Hindlimb muscle (tissue), 1 donor: ENCODE data around the gene HRAS. TPM values are rescaled to one million over a fixed set of nuclear protein-coding genes. Genes with fewer than 3 reads are reported as not detected.
A peak's percentile ranks its signal among the peaks of the same experiment; 100 is the strongest.
"Not testable (repeated sequence)": the region's sequence is repeated elsewhere in the genome, so short reads cannot be mapped to it uniquely, and the experiment has no call there.

ENCODE experiments used
- DNase-seq: peaks from one replicate; pipeline ENCODE4 v3.0.0-alpha.2; 2013
- polyA plus RNA-seq: library from polyadenylated mRNA; unstranded; fragments of 120-200 nt; gene quantifications from one replicate; pipeline ENCODE4 v1.2.1, GENCODE V29; 2013; ENCODE audit not compliant: insufficient read length

HRAS gene
- polyA plus RNA-seq, 1 donor: 144 TPM

DNA sequence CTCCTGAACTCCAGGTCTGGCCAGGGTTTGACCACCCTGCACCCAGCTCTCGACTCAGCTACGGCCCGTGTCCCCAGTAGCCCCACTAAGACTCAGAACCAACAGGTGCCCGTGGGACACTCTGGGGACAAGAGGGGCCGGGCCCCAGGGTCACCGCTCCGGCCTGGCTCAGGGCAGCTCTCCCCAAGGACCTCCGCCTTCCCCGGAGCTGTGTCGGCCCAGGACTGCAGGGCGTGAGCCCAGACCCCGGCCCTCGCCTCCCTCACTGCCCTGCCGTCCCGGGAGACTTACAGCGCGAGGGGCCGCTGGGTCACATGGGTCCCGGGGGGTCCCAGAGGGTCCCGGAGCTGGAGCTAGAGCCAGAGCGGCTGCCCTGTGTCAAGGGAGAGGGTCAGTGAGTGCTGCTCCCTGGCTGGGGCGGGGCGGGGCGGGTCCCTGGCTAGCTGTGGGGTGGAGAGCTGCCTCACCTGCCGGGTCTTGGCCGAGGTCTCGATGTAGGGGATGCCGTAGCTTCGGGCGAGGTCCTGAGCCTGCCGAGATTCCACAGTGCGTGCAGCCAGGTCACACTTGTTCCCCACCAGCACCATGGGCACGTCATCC lies 2.3 kb downstream of the HRAS start:
- DNase-seq: no peak

GRCh38 chr11:532527-532985 lies 2.8 kb downstream of the HRAS start:
- DNase-seq: no peak

DNA sequence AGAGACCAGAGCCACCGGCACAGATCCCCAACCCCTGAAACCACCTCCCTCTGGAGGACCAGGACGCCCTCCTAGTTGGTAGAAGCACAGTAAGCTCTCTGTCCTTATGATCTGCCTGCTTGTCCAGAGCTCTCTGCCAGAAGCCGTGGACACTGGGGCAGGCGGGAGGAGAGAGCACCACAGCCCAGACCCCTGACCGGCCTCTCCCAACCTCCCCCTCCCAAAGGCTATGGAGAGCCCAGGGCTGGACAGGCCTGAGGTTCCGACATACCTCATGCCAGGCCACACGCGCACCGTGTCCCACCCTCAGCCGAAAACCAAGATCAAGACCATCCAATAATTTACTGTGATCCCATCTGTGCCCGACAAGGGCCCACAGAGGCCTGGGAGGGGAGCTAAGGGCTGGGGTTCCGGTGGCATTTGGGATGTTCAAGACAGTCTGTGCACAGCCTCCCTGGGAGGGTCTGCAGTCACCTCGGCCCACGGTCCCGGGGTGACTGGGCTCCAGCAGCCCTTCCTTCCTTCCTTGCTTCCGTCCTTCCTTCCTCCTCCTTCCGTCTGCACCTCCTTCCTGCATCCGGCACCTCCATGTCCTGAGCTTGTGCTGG lies 3.4 kb downstream of the HRAS start:
- DNase-seq: no peak

DNA sequence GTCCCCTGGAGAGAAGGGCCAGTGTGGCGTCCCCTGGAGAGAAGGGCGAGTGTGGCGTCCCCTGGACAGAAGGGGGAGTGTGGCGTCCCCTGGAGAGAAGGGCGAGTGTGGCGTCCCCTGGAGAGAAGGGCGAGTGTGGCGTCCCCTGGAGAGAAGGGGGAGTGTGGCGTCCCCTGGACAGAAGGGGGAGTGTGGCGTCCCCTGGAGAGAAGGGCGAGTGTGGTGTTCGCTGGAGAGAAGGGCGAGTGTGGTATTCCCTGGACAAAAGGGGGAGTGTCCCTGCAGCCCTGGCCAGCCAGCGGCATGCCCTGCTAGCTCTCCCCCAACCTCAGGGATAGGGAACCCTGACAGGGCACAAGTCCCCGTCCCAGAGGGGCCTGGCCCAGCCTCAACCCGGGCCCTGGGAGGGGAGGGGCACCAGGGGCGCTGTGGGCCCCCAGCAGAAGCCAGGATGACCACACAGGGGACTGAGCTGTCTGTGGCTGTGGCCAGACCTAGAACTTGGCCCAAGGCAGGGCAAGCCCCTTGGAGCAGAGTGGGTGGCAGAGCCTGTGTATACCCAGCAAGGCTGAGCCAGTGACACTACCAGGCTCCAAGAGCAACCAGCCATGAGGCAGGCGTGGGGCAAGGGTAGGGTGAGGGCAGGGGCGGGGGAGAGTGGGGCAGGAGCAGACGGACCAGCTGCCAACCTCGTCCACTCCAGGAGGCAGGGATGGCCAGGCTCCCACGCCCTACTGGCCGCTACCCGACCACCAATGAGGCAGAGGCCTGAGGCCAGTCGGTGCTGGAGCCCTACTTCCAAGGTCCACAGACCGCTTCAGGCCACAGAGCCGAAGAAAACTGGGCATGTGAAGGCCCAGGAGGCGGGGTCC lies 4.2 kb downstream of the HRAS start:
- DNase-seq: no peak

DNA sequence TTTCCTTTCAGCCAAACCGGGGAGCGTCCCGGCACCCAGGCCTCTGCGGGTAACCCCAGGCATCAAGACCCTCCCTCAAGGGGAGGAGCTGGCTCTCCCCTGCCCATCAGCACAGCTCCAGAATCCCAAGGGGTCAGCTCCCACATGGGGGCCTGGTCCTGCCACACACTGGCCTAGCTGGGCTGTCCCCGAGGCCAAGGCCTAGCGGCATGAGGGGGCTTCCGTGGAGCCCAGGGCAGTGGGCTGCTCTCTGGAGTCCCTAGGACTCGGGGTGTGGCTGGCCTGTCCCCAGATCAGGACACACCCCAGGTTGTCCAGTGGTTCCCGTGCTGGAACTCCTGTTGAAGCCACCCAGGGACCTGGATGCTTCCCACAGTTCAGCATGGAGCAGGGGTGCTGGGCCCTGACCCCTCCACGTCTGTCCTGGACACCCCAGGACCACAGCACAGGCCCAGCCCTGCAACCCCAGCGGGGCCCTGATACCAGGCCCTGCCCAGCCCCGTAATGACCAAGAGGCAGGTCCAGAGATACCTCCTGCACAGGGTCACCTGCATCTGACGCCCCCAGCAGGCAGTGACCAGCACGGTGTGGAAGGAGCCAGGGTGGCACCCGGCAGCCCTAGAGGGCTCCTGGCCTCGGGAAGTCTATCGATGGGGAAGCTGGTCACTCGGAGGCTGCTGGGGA lies 5.5 kb downstream of the HRAS start:
- DNase-seq: no peak

DNA sequence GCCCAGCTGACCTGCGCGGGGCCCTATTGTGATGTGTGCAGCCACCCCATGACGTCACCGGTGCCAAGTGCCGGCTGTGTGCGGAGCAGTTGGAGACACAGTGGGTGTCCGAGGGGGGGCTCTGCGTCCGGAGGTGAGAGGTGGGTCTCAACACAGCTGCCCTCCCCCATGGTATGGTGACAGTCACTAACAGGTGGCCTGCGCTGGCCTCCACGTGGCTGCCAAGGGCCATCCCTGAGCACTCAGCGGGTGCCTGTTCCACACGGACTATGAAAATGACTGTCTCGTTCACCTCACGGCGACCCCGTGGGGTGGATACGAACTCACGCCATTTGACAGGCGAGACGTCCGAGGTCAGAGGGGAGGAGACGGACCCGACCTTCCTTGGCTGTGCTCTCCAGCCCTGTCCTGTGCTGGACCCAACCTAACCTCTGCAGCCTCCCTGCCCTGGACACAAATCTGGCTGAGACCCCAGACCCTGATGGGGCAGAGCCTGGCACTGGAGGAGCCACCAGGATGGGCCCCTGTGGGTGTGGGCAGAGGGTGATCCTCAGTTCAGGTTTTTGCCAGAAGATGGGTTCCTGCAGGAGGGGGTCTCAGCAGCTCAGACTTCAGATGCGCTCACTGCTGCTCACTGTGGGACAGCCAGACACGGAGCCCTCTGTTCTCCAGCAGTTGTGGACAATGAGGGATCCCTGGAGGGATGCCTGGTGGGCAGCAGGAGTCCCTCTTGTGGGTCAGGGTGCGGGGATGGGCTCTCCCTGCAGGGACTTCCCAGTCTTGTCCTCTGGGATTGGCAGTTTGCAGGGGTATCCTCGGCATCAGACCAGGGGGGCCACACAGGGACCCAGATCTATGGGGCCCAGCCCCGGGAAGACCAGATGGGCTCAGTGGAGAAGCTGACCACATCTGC lies 6.3 kb downstream of the HRAS start:
- no peak for DNase-seq

- no peak for DNase-seq
Measured at GRCh38 chr11:528166-528814, 7.1 kb downstream of the HRAS start.

DNA sequence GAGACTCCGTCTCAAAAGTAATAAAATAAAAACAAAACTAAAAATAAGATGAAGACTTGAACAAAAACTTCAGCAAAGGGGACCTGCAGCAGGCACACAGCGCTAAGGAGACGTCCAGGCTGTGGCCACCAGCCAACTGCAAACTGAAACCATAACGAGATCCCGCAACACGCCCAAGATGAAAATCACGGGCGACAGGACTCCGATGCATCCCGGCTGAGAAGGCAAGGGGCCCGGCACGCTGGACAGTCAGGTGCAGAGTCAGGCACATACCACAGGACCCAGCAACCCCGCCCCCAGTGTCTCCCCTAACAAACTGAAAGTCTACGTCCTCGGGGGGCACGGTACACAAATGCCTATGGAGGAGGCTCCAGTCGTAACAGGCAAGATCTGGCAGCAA lies 9.2 kb downstream of the HRAS start:
- no peak for DNase-seq

DNA sequence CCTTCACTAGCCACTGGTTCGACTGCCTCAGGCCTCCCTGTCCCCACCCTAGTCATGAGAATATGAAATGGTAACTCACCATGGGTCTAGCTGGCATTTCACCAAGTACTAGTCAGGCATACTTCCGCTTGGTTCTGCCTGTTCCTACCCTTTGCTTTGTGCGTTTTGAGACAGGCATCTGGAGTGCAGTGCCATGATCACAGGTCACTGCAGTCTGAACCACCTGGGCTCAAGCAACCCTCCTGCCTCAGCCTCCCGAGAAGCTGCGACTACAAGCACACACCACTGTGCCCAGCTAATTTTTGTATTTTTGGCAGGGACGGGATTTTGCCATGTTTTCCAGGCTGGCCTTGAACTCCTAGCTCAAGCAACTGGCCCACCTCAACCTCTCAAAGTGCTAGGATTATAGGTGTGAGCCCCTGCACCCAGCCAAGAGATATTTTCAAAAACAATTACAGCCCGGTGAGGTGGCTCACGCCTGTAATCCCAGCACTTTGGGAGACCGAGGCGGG lies 14.1 kb downstream of the HRAS start:
- DNase-seq: no peak

DNA sequence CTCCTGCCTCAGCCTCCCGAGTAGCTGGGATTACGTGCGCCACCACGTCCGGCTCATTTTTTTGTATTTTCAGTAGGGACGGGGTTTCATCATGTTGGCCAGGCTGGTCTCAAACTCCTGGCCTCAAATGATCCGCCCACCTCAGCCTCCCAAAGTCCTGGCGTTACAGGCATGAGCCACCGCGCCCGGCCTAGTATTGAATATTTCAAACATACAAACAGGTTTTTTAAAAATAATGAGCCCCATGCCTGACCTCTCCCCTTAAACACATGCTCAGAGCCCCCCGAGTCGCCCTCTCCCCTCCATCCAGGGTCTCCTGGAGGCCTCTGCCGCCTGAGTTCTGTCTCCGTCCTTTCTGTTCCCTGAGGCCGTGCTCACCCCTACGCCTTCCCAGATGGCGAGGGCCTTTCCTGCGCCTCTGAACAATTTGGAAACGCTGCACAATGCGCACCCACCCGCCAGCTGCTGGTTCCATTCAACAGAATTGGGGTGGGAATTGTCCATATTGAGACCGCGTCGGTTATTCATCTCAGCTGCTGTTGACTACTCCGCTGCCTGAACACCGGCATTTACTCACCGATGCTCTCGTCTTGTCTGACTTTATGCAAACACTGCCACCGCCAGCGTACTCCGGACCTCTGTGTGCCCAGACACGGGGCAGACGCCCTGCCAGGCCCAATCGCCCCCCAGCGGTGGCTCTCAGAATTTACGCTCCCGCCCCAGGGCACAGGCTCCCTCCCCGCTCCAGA lies 14.8 kb downstream of the HRAS start:
- no peak for DNase-seq

DNA sequence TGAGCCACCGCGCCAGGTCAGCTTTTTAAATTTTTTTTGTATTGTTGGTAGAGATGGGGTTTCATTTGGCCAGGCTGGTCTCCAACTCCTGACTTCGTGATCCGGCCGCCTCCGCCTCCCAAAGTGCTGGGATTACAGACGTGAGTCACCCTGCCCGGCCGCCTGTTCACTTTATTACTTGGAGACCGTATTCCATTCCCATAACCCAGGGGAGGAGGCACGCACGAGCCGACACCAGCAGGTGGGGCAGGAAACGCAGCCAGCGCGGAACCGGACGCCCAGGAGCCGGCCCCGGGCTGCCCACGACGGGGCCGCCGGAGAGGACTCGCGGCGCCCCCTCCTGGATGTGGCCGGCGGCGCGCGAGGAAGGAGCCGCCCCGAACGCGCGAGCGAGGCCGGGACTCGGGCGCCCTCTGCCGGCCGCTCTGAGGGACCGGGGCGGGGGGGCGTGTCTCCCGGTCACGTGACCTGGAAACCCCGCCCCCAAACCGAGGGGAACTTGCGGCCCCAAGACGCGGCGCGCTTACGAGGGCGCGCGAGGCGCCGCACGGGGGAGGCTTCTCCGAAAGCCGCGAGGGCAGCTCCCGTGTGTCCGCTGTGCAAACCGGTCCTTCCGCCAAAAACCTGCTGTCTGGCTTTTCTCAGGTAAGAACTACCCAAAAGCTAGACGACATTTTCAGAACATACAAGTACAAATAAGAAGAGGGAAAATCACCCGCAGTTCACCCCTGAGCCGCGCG lies 16.7 kb downstream of the HRAS start:
- peak; percentile 88 for DNase-seq

DNA sequence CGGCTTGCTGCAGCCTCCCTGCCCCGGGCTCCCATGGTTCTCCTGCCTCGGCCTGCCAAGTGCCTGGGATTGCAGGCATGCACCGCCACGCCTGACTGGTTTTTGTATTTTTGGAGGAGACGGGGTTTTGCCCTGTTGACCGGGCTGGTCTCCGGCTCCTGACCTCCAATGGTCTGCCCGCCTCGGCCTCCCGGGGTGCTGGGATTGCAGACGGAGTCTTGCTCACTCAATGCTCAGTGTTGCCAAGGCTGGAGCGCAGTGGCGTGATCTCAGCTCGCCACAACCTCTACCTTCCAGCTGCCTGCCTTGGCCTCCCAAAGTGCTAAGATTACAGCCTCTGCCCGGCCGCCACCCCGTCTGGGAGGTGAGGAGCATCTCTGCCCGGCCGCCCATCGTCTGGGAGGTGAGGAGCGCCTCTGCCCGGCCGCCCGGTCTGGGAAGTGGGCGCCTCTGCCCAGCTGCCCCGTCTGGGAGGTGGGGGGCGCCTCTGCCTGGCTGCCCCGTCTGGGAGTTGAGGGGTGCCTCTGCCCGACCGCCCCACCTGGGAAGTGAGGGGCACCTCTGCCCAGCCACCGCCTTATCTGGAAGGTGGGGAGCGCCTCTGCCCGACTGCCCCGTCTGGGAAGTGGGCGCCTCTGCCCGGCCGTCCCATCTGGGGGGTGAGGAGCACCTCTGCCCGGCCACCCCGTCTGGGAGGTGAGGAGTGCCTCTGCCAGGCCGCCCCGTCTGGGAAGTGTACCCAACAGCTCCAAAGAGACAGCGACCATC lies 18.3 kb downstream of the HRAS start:
- DNase-seq: not testable (repeated sequence)

DNA sequence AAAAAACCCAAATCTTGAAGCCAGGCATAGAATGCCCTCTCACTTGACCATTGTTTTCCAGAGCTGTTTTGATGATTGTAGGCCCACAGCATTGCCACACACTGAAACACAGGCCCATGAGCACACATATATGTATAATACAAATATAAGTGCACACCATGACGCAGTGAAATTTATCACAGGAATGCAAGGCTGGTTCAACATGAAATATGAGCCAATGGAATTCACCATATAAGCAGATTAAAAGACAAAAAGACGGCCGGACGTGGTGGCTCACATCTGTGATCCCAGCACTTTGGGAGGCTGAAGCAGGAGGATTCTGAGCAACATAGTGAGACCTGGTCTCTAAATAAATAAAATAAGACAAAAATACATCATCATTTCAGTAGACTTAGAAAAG lies 19.0 kb downstream of the HRAS start:
- DNase-seq: no peak

DNA sequence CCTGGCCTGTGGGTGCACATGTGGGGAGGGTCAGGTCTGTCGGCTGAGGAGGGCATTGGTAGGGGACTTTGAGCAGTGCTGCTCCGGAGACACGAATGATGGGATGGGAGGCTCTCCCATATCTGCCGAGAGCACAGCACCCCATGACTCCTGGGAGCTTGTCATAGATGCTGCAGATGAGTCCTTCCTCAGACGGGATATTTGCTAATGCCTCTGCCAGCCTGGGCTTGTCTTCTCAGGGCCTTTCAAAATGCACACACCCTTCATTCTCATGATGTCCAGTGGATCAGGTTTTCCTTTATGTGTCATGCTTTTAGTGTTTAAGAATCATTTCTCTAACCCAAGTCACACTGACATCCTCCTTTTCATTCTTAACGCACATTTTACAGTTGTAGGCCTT lies 20.2 kb downstream of the HRAS start:
- no peak for DNase-seq

DNA sequence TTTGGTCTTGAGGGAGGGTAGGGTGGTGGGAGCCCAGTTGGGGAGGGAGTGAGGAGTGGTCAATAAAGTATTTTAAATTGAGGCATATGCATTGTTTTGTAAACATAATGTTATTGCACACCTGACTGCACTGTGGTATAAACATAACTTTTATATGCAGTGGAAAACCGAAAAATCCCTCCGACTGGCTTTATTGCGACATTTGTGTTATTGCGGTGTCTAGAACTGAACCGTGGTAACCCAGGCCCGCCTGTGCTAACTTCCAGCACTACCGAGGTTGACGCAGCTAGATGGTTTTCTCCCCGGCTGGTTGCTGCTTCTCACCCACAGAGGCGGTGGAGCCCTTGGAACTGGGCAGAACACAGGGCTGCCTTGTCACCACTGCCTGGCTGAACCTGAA lies 20.8 kb downstream of the HRAS start:
- DNase-seq: no peak

DNA sequence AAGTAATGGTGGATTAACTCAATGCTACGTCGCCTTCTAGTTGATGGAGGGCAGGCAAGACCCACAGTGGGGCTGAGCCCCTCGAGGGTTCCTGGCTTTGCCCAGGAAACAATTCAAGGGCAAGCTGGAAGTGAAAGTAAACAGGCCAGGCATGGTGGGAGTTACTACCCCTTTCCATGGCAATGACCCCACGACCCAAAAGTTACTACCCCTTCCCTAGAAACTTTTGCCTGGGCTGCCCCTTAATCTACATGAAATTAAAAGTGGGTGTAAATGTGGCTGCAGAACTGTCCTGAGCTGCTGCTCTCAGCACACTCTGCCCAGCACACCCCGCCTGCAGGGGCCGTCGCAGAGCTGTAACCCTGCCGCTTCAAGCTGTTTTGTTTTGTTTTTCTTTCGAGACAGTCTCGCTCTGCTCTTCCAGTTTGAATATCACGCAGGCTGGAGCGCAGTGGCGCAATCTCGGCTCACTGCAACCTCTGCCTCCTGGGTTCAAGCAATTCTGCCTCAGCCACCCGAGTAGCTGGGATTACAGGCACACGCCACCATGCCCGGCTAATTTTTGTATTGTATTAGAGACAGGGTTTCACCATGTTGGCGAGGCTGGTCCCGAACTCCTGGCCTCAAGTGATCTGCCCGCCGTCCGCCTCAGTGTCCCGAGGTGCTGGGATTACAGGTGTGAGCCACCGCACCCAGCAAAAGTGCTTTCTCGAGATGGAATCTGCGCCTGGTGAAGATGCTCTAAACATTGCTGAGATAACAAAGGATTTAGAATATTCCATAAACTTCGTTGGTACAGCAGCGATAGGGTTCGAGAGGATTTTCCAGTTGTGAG lies 22.4 kb downstream of the HRAS start:
- DNase-seq: no peak

DNA sequence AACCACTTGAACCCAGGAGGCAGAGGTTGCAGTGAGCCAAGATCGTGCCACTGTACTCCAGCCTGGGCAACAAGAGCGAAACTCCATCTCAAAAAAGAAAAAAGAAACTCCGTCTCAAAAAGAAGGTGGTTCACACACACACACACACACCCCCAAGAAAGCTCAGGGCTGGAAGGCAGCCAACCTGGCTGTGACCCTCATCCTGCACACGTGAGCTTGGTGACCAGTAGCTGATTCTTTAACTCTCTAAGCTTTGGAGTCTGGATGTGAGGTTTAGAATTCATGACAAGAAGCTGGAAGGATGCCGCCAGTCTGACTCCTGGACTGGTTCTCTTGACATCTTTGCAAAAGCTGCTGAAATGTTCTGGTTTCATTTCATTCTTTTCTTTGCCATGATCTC lies 26.4 kb downstream of the HRAS start:
- no peak for DNase-seq
